Measurements from ENCODE around the gene KRTCAP2. TPM values are rescaled to one million over a fixed set of nuclear protein-coding genes. Genes with fewer than 3 reads are reported as not detected.
A peak's percentile ranks its signal among the peaks of the same experiment; 100 is the strongest.

The KRTCAP2 gene
- total RNA-seq, 4 donors from 2014 or later = 77.1 to 180 (median 113) TPM

DNA sequence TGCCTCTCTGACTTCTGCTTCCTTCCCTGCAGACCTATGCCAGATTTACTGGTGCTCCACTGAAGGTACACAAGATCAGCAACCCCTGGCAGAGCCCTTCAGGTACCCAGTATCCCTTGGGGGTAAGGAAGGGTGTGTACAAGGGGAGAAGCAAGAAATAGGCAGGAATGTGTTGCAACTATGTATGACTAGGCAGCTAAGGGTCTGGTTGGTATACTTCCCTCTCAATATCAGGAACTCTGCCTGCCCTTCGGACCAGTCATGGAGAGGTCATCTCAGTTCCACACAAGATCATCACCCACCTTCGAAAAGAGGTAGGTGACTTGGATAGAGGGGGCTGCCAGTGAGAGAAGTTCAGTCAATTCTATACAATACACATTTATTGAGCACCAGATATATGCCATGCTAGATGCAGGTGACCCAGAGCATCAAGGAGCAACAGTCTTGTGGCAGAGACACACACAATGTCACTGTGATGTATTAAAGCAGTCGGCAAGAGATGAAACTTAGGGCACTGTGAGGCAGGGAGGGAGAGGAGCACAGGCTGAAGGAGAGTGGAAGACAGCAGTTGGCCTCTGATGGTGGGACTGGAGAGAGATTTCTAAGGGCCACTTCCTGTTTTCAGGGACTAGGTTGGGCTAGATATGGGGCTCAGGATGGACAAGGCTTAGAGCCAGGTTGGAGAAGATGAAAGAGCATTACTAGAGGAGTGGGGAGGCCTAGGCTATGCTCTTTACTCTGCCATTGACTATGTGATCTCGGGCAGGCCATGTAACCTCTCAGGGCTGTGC lies 37.4 kb upstream of the KRTCAP2 start:
- H3K4me1 ChIP-seq = peaks cover 33% of the 10 kb centered on the region
- peaks cover 7% of the 10 kb centered on the region for H3K36me3 ChIP-seq
- no peaks in the 10 kb centered on the region for H3K9me3 ChIP-seq
- no peak for TF ChIP-seq CTCF (IDR thresholded peaks at IDR 0.05)
- TF ChIP-seq POLR2A (IDR thresholded peaks at IDR 0.05) = no peak
- no peak for TF ChIP-seq POLR2AphosphoS5 (IDR thresholded peaks at IDR 0.05)
- TF ChIP-seq EP300 (IDR thresholded peaks at IDR 0.05) = no peak
- no peak overlapping the region for H3K4me3 ChIP-seq
- no peak overlapping the region for H3K27ac ChIP-seq
- no peak for DNase-seq (ENCODE audit: low spot score in 2 of 2)
- 85% methylated on average over 4 of the region's 4 CpGs for WGBS
- no peaks in the 10 kb centered on the region for H3K27me3 ChIP-seq

DNA sequence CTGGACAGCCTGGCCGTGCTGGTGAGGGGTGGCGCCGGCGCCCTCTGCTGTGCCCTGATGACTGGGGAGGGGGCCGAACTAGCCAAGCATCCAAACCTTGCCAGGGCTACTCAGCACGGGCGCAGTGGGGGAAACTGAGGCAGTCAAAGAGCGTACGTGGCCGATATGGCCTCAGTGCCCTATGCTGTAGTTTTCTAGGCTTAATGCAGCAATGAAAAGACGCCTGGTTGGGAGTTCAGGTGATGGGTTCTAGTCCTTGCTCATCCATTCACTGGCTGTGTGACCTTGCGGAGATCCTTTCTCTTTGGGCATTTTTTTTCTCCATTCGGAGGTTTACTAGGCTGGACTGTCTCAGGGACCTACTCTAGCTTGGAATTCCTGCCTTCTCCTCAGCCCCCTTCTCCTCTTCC lies 36.2 kb upstream of the KRTCAP2 start:
- Histone ChIP-seq H3K27ac (peak overlapping the region; percentile 100), H3K36me3 (peaks cover 7% of the 10 kb centered on the region), H3K9me3 (no peaks in the 10 kb centered on the region), H3K27me3 (no peaks in the 10 kb centered on the region), H3K4me3 (peak overlapping the region; percentile 97), H3K4me1 (peaks cover 33% of the 10 kb centered on the region)
- 3% methylated on average over 13 of the region's 13 CpGs for WGBS
- no peak for DNase-seq (ENCODE audit: low spot score in 2 of 2)
- no peak for TF ChIP-seq CTCF (IDR thresholded peaks at IDR 0.05)
- no peak for TF ChIP-seq EP300 (IDR thresholded peaks at IDR 0.05)
- no peak for TF ChIP-seq POLR2A (IDR thresholded peaks at IDR 0.05)
- no peak for TF ChIP-seq POLR2AphosphoS5 (IDR thresholded peaks at IDR 0.05)

- H3K36me3 ChIP-seq = peaks cover 7% of the 10 kb centered on the region
- peak; percentile 96 to 97 for DNase-seq (ENCODE audit: low spot score in 2 of 2)
- H3K27ac ChIP-seq = peak within 1 kb of the TSS; percentile 100
- peaks cover 33% of the 10 kb centered on the region for H3K4me1 ChIP-seq
- TF ChIP-seq POLR2A (IDR thresholded peaks at IDR 0.05) (peak in 1 of 2 donors; percentile 50), EP300 (IDR thresholded peaks at IDR 0.05) (no peak), POLR2AphosphoS5 (IDR thresholded peaks at IDR 0.05) (peak in 1 of 3 donors; percentile 78), CTCF (IDR thresholded peaks at IDR 0.05) (no peak)
- H3K27me3 ChIP-seq = no peaks in the 10 kb centered on the region
- H3K4me3 ChIP-seq = peak within 1 kb of the TSS; percentile 97
- WGBS = 0% methylated on average over 37 of the region's 64 CpGs
- H3K9me3 ChIP-seq = no peaks in the 10 kb centered on the region
These were observed 35.6 kb upstream of the KRTCAP2 start, which contains the start of gene MTX1 for GRCh38 chr1:155208541-155209311. TSS of gene MTX1 (plus strand) at chr1:155208695. CDS start at chr1:155208805, 110 bp downstream.

DNA sequence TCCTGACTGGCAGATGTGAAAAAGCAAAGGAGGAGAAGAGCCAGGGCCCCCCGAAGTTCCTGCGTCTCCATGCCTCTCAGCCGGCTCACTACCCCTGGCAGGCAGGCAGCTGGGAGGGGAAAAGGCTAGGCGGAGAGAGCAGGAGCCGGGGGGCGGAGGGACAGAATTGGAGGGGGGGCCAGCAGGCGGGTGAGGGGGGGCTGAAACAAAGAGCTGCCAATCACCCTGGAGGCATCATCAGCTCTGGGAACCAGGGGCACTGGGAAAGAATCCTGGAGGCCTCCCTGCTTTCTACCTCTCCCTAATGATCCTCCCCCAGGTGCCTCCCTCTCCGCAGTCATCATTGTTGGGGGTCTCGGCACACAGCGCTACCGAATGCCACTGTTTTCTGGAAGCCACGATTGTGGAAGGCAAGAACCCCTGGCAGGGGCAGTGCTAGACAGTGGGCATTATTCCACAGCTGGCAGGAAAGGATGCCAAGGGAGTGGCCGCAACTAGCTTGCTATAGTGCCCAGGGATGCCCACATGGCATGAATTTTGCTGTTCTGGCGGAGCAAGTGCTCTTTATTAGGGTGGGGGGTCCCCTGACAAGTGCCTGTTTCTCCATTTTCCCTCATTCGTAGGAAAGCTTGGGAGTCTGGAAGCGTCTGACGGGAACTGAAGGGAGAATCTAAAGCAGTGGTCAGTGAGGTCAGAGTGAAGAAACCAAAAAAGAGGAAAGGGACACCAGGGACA lies 34.9 kb upstream of the KRTCAP2 start, which contains the start of gene THBS3:
Gene THBS3 (minus strand): TSS at position 92 of the 735 bp plus-strand sequence. CDS start 21 bp downstream, at position 71.
- Histone ChIP-seq H3K27me3 (no peaks in the 10 kb centered on the region), H3K4me3 (peak within 1 kb of the TSS; percentile 97), H3K4me1 (peaks cover 33% of the 10 kb centered on the region), H3K27ac (peak within 1 kb of the TSS; percentile 100), H3K36me3 (peaks cover 7% of the 10 kb centered on the region), H3K9me3 (no peaks in the 10 kb centered on the region)
- TF ChIP-seq CTCF (IDR thresholded peaks at IDR 0.05) (no peak), POLR2A (IDR thresholded peaks at IDR 0.05) (no peak), EP300 (IDR thresholded peaks at IDR 0.05) (no peak), POLR2AphosphoS5 (IDR thresholded peaks at IDR 0.05) (no peak)
- DNase-seq (ENCODE audit: low spot score in 2 of 2) = no peak
- WGBS = 5% methylated on average over 17 of the region's 17 CpGs
